Measurements from ENCODE around the gene PLPP2.

Gene PLPP2
- 0.73 to 1.6 (median 1.0) reads per million in 4 experiments for total RNA-seq

GRCh38 chr19:291006-291521 lies at the start of gene PLPP2:
PLPP2 (minus strand) TSS chr19:291403; CDS start chr19:291336, 67 bp downstream.
- no peak for DNase-seq

GRCh38 chr19:340620-341385 lies 49.6 kb upstream of the PLPP2 start:
- DNase-seq, result no peak

DNA sequence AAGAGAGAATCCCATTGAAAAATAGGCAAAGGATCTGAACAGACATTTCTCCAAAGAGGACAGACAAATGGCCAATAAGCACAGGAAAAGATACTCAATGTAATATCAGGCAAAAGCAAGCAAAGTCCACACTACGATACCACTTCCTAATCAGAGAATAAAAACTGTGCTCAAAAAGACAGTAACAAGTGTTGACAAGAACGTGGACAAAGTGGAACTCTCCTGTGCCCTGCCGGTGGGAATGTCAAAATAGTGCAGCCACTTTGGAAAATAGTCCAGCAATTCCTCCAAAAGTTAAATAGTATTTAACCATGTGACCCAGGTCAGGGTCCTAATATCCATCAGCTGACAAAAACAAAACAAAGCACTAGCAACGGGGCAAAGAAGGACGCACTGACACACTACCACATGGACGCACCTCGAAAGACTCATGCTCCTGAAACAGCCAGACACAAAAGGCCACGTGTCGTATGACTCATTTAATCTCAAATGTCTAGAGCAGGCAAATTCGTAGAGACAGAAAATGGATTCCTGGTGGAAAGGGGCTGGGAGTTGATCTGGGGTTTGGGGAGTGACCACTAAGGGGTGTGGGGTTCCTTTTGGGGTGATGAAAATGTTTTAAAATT lies 48.2 kb upstream of the PLPP2 start:
- no peak for DNase-seq

DNA sequence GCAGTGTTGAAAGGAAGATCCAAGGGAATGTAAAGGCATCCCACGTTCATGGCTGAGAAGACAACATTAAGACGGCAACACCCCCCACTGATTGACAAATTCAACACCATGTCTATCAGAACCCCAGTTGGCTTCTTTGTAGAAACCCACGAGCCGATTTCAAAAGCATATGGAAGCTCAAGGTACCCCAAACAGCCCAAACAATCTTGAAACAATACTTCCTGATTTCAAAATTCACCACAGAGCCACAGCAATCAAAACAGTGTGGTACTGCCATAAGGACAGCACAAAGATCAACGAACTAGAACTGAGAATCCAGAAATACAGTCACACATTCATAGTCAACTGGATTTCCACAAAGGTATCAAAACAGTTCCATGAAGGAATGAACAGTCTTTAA lies 47.2 kb upstream of the PLPP2 start:
- no peak for DNase-seq

DNA sequence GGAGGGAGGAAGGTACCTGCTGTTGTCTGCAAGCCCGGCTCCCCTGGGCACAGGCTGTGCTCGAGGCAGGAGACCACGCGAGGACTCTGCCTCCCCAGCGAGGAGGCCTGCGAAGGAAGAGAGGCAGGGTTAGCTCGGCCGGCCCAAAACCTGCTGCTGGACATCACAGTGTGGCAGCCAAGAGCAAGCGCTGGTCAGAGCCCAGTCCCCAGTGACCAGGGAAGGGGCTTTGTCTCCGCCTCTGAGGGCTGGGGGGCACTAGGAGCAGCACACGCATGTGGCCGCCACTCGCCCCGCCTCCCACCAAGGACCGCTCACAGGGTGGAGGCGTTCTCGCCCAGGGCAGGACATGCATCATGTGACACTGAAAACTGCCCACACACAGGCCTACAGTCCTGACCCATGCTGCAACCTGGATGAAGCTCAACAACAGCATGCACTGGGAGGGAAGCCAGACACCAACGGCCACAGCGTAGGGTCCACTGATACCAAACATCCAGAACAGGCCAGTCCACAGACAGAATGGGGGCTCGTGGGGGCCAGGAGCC lies 44.9 kb upstream of the PLPP2 start:
- no peak for DNase-seq

DNA sequence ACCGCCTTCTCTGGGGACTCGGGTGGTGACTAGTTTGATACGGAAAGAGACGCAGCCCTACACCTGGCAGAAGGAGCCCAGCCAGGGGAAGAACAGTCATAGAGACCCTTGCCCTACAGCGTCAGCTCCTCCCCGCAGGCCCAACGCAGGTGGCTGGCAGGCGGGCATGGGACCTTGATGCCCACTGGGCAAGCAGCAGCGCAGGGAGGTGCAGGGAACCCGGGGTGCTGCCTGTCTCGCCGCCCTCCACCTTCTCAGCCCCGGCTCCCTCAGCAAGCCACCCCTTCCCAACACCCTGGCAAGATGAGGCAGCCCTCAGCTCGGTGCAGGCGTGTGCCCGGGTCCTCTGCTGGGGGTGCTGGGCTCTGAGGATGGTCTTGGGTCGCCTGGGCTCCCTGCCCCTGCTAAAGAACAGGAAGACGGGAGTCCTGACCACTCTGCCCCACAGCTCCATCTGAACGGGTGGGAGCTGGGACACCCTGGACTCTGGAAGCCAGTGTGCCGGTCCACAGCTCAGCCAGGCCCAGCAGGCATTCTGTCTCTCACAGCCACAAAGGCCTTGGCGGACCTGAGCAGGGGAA lies 44.4 kb upstream of the PLPP2 start:
- no peak for DNase-seq

GRCh38 chr19:335072-335471 lies 43.9 kb upstream of the PLPP2 start:
- no peak for DNase-seq

DNA sequence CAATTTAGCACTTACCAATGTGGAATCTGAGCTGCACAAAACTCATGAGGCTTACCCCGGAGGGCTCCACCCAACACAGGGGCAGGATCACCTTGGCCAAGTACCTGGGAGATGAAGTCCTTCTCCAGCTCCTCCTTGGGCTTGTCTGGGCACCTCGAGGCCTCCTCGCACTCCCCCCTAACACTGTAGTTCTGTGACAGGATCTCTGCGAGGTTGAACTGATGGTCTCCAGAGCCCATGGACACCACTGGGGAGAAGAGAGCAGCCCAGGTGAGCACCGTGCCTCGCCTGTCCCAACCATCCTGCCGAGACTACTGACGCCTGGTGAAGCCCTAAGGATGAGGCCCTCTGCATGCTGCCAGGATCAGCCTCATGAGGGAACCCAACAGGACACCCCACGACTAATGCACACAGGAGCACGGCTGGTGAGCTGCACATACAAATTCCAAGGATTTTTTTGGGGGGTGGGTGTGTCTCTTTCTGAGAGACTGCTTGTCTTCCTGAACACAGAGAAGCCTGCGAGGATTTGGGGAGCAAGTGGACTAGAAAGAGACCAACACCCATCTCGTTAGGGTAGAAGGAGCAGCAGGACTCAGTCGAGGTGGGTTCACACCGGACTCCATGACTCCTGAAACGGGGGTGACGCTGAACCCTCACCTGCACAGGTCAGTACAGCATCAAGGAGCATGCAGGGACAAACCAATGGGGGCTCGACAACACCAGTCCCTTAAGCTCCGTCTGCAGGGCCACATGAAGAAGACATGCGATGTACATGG lies 43.3 kb upstream of the PLPP2 start:
- DNase-seq, result no peak

DNA sequence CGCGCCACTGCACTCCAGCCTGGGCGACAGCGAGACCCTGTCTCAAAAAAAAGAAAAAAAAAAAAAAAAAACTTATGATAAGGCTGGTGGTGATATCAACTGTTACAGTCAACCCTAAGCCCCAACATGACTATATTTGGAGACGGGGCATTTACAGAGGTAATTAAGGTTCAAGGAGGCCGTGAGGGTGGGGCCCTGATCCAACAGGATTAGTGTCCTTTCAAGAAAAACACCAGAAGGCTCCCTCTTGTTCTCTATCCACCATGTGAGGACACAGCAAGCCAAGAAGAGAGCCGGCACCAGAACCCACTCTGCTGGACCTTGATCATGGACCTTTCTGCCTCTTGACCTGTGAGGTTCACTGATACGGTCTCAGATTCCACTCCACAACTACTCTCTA lies 39.3 kb upstream of the PLPP2 start:
- no peak for DNase-seq

- DNase-seq, result no peak
Measured at GRCh38 chr19:329876-330275, 38.7 kb upstream of the PLPP2 start.

DNA sequence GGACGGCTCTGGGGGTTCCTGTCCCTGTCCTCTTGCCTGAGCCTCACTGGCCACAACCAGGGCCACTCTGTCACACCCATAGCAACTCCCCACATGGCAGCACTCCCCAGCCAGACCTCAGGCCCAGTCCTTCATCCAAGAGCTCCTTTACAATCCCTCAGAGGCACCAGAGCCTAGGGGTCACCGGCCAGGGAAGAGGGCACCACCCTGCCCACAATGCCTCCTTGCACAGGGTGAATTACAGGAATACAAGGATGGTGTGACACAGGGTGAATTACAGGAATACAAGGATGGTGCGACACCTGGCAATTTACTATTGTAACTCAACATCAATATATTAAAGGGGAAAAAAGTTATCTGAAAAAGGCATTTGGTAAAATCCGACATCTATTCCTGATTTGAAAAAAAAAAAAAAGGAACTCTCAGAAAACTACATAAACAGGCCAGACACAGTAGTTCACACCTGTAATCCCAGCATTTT lies 36.9 kb upstream of the PLPP2 start:
- DNase-seq, result no peak

- DNase-seq, result no peak
Measured at GRCh38 chr19:327291-328024, 36.3 kb upstream of the PLPP2 start.

DNA sequence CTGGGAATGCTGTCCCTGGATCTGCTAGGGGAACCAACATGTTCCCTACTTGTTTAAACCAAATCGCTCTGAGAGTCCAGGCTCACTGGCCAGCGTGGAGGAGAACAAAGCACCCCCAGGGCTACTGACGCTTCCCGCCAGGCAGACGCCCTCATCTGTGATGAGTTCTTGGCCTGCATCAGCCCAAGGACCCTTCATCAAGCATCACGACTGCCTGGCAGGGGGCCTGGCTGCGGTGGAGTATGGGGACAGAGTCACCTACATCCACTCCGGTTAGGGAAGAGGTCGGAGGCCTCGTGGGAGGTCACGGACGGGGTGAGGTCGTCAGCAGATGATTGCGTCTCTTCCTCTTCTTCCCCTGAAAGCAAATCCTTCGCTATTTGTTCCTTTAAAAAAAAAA lies 35.7 kb upstream of the PLPP2 start:
- no peak for DNase-seq

DNA sequence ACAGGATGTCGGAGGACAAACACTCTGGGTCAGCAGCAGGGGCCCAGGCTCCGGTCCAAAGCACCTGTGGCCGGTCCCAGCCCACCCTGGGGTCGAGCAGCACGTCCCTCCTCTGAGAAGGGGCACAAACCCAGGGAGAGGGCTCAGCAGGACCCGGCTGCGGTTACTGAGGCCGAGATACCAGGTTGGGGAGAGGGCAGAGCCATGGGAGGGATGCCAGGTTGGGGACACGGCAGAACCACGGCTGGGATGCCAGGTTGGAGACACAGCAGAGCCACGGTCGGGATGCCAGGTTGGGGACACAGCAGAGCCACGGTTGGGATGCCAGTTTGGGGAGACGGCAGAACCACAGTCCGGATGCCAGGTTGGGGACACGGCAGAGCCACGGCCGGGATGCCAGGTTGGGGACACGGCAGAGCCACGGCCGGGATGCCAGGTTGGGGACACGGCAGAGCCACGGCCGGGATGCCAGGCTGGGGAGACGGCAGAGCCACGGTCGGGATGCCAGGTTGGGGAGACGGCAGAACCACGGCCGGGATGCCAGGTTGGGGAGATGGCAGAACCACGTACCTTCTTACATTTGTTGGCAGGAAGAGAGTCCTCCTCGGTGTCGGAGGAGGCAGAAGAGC lies 34.8 kb upstream of the PLPP2 start:
- no peak for DNase-seq

DNA sequence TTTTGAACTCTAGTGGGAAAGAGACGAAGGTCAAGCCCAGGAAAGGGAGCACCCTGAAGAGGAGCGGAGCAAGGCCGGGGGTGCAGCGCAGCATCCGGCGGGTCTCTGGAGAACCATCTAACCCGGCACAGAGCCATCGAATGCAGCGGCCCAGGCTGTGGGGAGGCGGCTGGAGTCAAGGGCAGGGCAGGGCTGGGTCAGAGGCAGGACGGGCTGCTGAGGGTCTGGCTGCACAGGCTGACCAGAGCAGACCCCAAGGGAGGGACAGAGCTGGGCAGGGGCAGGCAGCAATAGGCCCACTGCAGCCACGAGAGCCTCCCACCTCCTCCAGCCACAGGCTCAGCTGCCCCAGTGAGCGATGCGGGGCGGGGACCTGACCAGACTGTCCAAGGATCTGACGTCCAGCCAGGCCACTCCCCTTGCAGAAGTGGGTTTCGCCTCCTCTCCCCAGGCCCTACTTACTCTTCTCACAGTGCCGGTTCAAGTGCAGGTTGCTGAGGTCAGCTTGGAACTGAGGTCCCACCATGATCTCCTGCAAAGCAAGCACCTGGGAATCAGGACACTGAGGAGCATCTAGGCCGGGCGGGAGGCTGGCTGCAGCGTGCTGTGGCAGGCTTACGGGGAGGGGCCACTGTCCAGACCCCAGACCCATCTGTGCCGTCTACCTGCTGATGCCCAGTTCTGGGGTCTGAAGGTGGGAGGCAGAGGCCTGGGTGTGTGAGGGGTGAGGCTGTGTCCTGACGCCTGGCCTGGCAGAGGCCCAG lies 34.2 kb upstream of the PLPP2 start:
- no peak for DNase-seq

- no peak for DNase-seq
Measured at GRCh38 chr19:324716-325115, 33.5 kb upstream of the PLPP2 start.

GRCh38 chr19:322616-323015 lies 31.4 kb upstream of the PLPP2 start:
- no peak for DNase-seq

- no peak for DNase-seq
Measured at GRCh38 chr19:318509-318774, 27.2 kb upstream of the PLPP2 start.

- DNase-seq, result no peak
Measured at GRCh38 chr19:317710-318508, 26.7 kb upstream of the PLPP2 start.

DNA sequence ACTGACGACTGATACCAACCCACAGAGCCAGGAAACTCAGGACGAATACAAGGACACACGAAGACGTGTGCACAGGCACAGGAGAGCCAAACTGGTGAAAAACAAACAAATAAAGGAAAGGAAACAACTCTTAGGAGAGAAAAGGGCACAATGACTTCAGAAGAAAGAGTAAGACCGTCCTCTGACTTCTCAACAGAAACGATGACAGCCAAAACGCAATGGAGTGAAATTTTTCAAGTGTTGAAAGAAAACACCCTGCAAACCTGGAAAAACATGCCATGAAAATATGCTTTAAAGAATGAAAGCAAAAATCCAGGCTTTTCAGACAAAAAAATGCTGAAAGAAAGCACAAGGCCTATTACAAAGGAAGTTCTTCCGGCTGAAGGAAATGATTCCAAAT lies 24.6 kb upstream of the PLPP2 start:
- DNase-seq, result no peak
